ENCODE data around the gene SPTLC2. TPM values are rescaled to one million over a fixed set of nuclear protein-coding genes. Genes with fewer than 3 reads are reported as not detected.

The SPTLC2 gene
- total RNA-seq, 1 experiment from 2014 or later: 44.7 TPM

GRCh38 chr14:77489041-77489440, 127.4 kb downstream of the SPTLC2 start:
- intact Hi-C loops (cut with micrococcal nuclease): no loop called here
- Histone ChIP-seq H3K27ac (ENCODE audit: low read depth, low read length) (no peak overlapping the region), H3K4me1 (ENCODE audit: control insufficient read depth in 1 of 2, insufficient read depth in 2 of 2, low read length in 2 of 2) (no peaks in the 10 kb centered on the region), H3K36me3 (ENCODE audit: control insufficient read depth in 1 of 2, insufficient read depth in 2 of 2, low read length in 2 of 2) (no peaks in the 10 kb centered on the region), H3K9ac (ENCODE audit: low read length) (no peak overlapping the region), H3K4me3 (replicated peaks in 1 of 2; ENCODE audit: low read depth in 1 of 2, low read length in 2 of 2) (no peak overlapping the region), H3K9me3 (ENCODE audit: control insufficient read depth in 1 of 2, insufficient read depth in 1 of 2, low read depth in 1 of 2, low read length in 2 of 2) (no peaks in the 10 kb centered on the region), H2AFZ (ENCODE audit: low read depth, low read length, poor library complexity, severe bottlenecking) (no peak overlapping the region), H3K9me2 (ENCODE audit: insufficient read depth) (no peaks in the 10 kb centered on the region), H4K20me1 (ENCODE audit: insufficient read depth) (no peaks in the 10 kb centered on the region), H3K79me2 (ENCODE audit: insufficient read depth, low read length) (no peaks in the 10 kb centered on the region), H3K4me2 (ENCODE audit: low read length) (no peak overlapping the region), H3K27me3 (ENCODE audit: insufficient read depth, low read length) (no peaks in the 10 kb centered on the region)
- ChIA-PET RAD21 (ENCODE audit: low non-redundant PET in 1 of 2, low total read pairs in 2 of 2, uncharacterized antibody in 2 of 2, unreplicated experiment in 2 of 2) (no interaction called here), POLR2A (no interaction called here), CTCF (no interaction called here)
- ATAC-seq (no peak), DNase-seq (ENCODE audit: low read depth, low spot score) (no peak)
- TF ChIP-seq TCF7L2 (IDR thresholded peaks at IDR 0.05; ENCODE audit: borderline replicate concordance, extremely low read depth, insufficient read depth, insufficient read length) (no peak), CBX3 (IDR thresholded peaks at IDR 0.05; ENCODE audit: low read depth) (no peak), MAX (IDR thresholded peaks at IDR 0.05) (no peak), ATF3 (IDR thresholded peaks at IDR 0.05) (no peak), ELF1 (IDR thresholded peaks at IDR 0.05; ENCODE audit: borderline replicate concordance, low read depth) (no peak), SIN3A (IDR thresholded peaks at IDR 0.05; ENCODE audit: low read depth) (no peak), JUND (IDR thresholded peaks at IDR 0.05) (no peak), RAD21 (IDR thresholded peaks at IDR 0.05; ENCODE audit: low read depth) (no peak), SP1 (IDR thresholded peaks at IDR 0.05; ENCODE audit: low read depth) (no peak), POLR2AphosphoS5 (IDR thresholded peaks at IDR 0.05; ENCODE audit: low read depth, low read length) (no peak), EZH2 (IDR thresholded peaks at IDR 0.05) (no peak), REST (IDR thresholded peaks at IDR 0.05; ENCODE audit: low read depth) (no peak), SRF (IDR thresholded peaks at IDR 0.05; ENCODE audit: low read depth) (no peak), CTCF (IDR thresholded peaks at IDR 0.05 in 2 of 3, conservative IDR thresholded peaks at IDR 0.05 in 1 of 3; ENCODE audit: borderline replicate concordance in 1 of 3, insufficient read depth in 1 of 3, low read depth in 2 of 3, low read length in 2 of 3) (no peak), EGR1 (IDR thresholded peaks at IDR 0.05; ENCODE audit: low read depth) (no peak), ZNF274 (IDR thresholded peaks at IDR 0.05; ENCODE audit: low read depth, low read length) (no peak), YY1 (IDR thresholded peaks at IDR 0.05; ENCODE audit: extremely low read depth, insufficient replicate concordance, low read depth, low read length) (no peak), POLR2A (IDR thresholded peaks at IDR 0.05; ENCODE audit: borderline replicate concordance, extremely low read depth, insufficient read depth, insufficient read length) (no peak), FOSL1 (IDR thresholded peaks at IDR 0.05; ENCODE audit: low read depth) (no peak)
- no TSS peak for BruUV-seq (replicated peaks)
